SK-N-SH treated with all-trans-retinoic acid at 6 μM for 48 hours (cell line): ENCODE results near the gene RRP1.

Experiments used
- CREB5 ChIP-seq: fragments of 250-450 bp; sonication (Bioruptor Pico); IDR thresholded peaks from 2 replicates; pipeline ENCODE4 v1.5.1; 2020; ENCODE audit warnings: low read depth, mild to moderate bottlenecking, moderate library complexity
- OSR1 ChIP-seq: fragments of 250-450 bp; sonication (Bioruptor Pico); IDR thresholded peaks from 2 replicates; pipeline ENCODE4 v1.8.0; 2022; ENCODE audit warnings: moderate library complexity, mild to moderate bottlenecking, inconsistent platforms
- PATZ1 ChIP-seq: fragments of 250-450 bp; sonication (Bioruptor Pico); IDR thresholded peaks from 2 replicates; pipeline ENCODE4 v1.8.0; 2020; ENCODE audit warnings: mild to moderate bottlenecking, moderate library complexity, borderline replicate concordance
- POU6F1 ChIP-seq: fragments of 250-450 bp; sonication (Bioruptor Pico); IDR thresholded peaks from 2 replicates; pipeline ENCODE4 v1.8.0; 2021; ENCODE audit warnings: low read depth, mild to moderate bottlenecking, moderate library complexity, borderline replicate concordance
- PPARA ChIP-seq: fragments of 250-450 bp; sonication (Bioruptor Pico); IDR thresholded peaks from 2 replicates; pipeline ENCODE4 v1.5.0; 2020; ENCODE audit warnings: mild to moderate bottlenecking, borderline replicate concordance
- ZFP30 ChIP-seq: fragments of 450-650 bp; formaldehyde crosslinking; IDR thresholded peaks from 2 replicates; pipeline ENCODE4 v1.5.0; 2022; ENCODE audit warnings: mild to moderate bottlenecking, moderate library complexity
- TF ChIP-seq, protein P1 (sequence below): fragments of 250-450 bp; sonication (Bioruptor Pico); IDR thresholded peaks from 2 replicates; pipeline ENCODE4 v1.5.0; 2020; ENCODE audit warnings: mild to moderate bottlenecking, moderate library complexity

- TF ChIP-seq PPARA (no peak), CREB5 (no peak), POU6F1 (CRISPR knock-in tag) (no peak), PATZ1 (CRISPR knock-in tag) (no peak), ZFP30 (CRISPR knock-in tag) (no peak), OSR1 (no peak)
- TF ChIP-seq, protein P1, sequence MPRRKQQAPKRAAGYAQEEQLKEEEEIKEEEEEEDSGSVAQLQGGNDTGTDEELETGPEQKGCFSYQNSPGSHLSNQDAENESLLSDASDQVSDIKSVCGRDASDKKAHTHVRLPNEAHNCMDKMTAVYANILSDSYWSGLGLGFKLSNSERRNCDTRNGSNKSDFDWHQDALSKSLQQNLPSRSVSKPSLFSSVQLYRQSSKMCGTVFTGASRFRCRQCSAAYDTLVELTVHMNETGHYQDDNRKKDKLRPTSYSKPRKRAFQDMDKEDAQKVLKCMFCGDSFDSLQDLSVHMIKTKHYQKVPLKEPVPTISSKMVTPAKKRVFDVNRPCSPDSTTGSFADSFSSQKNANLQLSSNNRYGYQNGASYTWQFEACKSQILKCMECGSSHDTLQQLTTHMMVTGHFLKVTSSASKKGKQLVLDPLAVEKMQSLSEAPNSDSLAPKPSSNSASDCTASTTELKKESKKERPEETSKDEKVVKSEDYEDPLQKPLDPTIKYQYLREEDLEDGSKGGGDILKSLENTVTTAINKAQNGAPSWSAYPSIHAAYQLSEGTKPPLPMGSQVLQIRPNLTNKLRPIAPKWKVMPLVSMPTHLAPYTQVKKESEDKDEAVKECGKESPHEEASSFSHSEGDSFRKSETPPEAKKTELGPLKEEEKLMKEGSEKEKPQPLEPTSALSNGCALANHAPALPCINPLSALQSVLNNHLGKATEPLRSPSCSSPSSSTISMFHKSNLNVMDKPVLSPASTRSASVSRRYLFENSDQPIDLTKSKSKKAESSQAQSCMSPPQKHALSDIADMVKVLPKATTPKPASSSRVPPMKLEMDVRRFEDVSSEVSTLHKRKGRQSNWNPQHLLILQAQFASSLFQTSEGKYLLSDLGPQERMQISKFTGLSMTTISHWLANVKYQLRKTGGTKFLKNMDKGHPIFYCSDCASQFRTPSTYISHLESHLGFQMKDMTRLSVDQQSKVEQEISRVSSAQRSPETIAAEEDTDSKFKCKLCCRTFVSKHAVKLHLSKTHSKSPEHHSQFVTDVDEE (CRISPR knock-in tag), result no peak
These were observed 16.8 kb downstream of the RRP1 start for GRCh38 chr21:43806017-43806710.
